ENCODE data around the gene SSC5D.

- TF ChIP-seq POLR2AphosphoS5 (IDR thresholded peaks at IDR 0.05; ENCODE audit: low read depth, low read length) (no peak), CTCF (IDR thresholded peaks at IDR 0.05) (no peak), USF1 (IDR thresholded peaks at IDR 0.05; ENCODE audit: borderline replicate concordance, low read depth) (no peak), ZBTB33 (IDR thresholded peaks at IDR 0.05; ENCODE audit: borderline replicate concordance, low read depth) (no peak), RFX5 (IDR thresholded peaks at IDR 0.05; ENCODE audit: low read length) (no peak)
Observed at GRCh38 chr19:55451965-55452748, 36.1 kb upstream of the SSC5D start.
